Measurements from ENCODE around the gene PLEKHG5. TPM values are rescaled to one million over a fixed set of nuclear protein-coding genes. Genes with fewer than 3 reads are reported as not detected.

PLEKHG5 gene
- total RNA-seq, 1 donor from 2014 or later, result 23.3 TPM

DNA sequence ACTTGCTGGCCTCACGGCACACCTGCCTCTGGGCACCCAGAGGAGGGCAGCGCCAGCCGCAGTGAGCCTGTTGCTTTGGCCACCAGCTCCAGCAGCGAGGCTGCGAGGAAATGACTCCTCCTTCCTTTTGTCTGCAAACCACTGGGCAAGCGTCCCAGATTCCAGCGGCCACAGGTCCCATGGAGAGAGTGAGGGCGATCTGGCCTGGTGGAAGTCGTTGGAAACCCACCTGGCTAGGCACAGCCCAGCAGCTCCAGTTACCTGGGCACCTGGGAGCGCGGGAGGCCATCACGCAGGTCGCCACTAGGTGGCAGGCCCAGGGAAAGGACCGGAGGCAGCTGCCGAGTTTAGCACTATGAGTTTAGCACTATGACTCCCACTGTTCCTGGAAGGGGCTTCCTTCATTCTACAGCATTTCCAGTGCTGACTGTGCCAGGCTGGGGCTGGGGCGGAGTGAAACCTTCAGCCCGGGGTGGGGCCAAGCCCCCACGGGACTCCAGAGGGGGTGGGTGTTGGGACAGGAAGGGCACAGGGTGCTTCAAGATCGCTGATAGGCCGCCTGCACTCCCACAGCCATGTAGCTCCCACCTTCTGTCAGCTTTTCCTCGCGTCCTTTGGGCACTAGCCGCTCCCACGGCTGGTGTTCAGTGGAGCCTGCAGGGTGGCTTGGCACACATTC lies 68.0 kb downstream of the PLEKHG5 start:
- DNase-seq (ENCODE audit: low read depth), result no peak
- TF ChIP-seq, protein P1, sequence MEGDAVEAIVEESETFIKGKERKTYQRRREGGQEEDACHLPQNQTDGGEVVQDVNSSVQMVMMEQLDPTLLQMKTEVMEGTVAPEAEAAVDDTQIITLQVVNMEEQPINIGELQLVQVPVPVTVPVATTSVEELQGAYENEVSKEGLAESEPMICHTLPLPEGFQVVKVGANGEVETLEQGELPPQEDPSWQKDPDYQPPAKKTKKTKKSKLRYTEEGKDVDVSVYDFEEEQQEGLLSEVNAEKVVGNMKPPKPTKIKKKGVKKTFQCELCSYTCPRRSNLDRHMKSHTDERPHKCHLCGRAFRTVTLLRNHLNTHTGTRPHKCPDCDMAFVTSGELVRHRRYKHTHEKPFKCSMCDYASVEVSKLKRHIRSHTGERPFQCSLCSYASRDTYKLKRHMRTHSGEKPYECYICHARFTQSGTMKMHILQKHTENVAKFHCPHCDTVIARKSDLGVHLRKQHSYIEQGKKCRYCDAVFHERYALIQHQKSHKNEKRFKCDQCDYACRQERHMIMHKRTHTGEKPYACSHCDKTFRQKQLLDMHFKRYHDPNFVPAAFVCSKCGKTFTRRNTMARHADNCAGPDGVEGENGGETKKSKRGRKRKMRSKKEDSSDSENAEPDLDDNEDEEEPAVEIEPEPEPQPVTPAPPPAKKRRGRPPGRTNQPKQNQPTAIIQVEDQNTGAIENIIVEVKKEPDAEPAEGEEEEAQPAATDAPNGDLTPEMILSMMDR (conservative IDR thresholded peaks at IDR 0.05; ENCODE audit: low read depth, low read length), result peak; percentile 79
- H3K4me3 ChIP-seq (ENCODE audit: low read depth, low read length), result peak overlapping the region; percentile 21

GRCh38 chr1:6421266-6421665 lies 70.2 kb downstream of the PLEKHG5 start:
- H3K4me3 ChIP-seq (ENCODE audit: low read depth, low read length), result no peak overlapping the region
- DNase-seq (ENCODE audit: low read depth), result no peak
- TF ChIP-seq, protein P1 (conservative IDR thresholded peaks at IDR 0.05; ENCODE audit: low read depth, low read length), result no peak

GRCh38 chr1:6420454-6421042 lies 70.9 kb downstream of the PLEKHG5 start:
- no peak for DNase-seq (ENCODE audit: low read depth)
- H3K4me3 ChIP-seq (ENCODE audit: low read depth, low read length), result no peak overlapping the region
- TF ChIP-seq, protein P1 (conservative IDR thresholded peaks at IDR 0.05; ENCODE audit: low read depth, low read length), result no peak

DNA sequence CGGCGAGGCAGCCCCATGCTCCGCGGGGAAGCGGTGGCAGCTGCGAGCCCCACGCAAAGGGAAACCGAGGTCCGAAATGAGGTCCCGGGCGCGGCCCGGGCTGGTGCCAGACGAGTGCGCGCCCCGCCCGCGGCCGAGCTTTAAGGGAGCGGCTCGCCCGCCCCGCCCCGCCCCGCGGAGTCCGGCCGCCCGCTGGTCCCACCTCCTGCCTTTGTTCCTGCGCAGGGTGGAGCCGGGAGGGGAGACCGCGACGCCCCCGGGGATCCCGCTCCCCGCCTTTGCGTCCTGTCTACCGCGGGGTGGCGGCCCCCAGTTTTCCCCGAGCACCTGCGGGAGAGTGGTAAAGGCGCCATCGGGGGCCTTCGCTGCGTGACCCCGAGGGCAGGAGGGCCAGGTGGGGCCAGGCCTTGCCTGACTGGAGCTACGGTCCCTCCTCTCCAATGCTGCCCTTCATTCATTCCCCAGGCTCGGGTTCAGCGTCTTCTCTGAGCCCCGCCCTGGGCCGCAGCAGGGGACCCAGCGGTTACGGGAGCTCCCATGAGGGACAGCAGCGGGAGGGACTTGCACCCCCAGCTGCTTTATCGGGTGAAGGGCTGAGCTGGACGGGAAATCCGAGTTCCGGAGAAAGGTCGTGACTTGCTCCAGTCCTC lies 71.5 kb downstream of the PLEKHG5 start, which contains the start of gene HES2:
Gene HES2 (minus strand): TSS at position 116 of the 650 bp plus-strand sequence. CDS start 99 bp downstream, at position 17.
- H3K4me3 ChIP-seq (ENCODE audit: low read depth, low read length), result peak within 1 kb of the TSS; percentile 37
- TF ChIP-seq, protein P1 (conservative IDR thresholded peaks at IDR 0.05; ENCODE audit: low read depth, low read length), result no peak
- no peak for DNase-seq (ENCODE audit: low read depth)

GRCh38 chr1:6419397-6419803 lies 72.1 kb downstream of the PLEKHG5 start:
- peak overlapping the region; percentile 37 for H3K4me3 ChIP-seq (ENCODE audit: low read depth, low read length)
- TF ChIP-seq, protein P1 (conservative IDR thresholded peaks at IDR 0.05; ENCODE audit: low read depth, low read length), result no peak
- no peak for DNase-seq (ENCODE audit: low read depth)

DNA sequence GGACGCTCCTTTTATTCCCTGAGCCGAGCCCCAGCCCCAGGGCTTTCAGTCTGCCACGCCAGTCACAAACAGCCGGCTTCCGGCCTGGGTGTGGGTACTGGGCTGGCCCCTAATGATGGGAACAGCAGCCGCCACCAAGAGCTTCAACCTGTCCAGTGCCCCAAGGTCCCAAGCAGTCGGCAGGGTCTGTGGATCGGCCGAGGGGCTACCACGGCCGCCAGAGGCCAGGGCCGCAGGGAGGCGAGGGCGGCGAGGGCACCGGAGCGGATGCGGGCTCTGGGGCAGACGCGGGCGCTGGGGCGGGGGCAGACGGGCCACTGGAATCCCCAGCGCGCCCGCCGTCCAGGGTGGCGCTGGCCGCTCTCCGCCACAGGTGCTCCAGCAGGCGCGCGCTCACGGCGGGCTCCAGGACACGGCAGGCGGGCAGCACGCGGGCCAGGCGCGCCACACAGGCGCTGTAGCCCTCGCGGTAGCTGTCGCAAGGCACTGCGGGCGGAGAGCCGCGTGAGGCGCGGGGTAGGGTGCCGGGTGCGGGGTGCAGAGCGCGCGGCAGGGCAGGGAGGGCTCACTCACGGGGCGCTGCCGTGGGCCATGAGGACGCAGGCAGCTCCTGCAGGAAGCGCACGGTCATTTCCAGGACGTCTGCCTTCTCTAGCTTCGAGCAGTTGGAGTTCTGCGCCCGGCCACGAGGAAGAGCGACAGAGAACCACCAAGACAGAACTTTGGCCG lies 72.6 kb downstream of the PLEKHG5 start:
- DNase-seq (ENCODE audit: low read depth), result no peak
- TF ChIP-seq, protein P1 (conservative IDR thresholded peaks at IDR 0.05; ENCODE audit: low read depth, low read length), result no peak
- H3K4me3 ChIP-seq (ENCODE audit: low read depth, low read length), result peak overlapping the region; percentile 37

All from epithelial cell of proximal tubule (primary cell).